Posterior vena cava (tissue), 2 donors: ENCODE measurements around the gene RALGPS1. TPM values are rescaled to one million over a fixed set of nuclear protein-coding genes. Genes with fewer than 3 reads are reported as not detected.
A peak's percentile ranks its signal among the peaks of the same experiment; 100 is the strongest.

Experiments used
- DNase-seq: peaks from one replicate; pipeline ENCODE4 v3.0.0-alpha.2; 2020; ENCODE audit warnings: low spot score
- intact Hi-C, 2 donors: fragments of 100-400 bp; cut with DNase I; formaldehyde crosslinking; loops; one replicate each; pipeline versions ENCODE4 v1.14.1 to v1.14.2; 2022 to 2023
- total RNA-seq, 2 donors: library from RNA; stranded (reverse); fragmentation: NEBNext Ultra II Directional; extraction: Animal tissue kit (Norgen Biotek cat#: 25700); gene quantifications; one replicate each; pipeline ENCODE4 v1.2.1, GENCODE V29; 2021
- donor health status: DM: yes; HTN: yes; CAD: no.
- donor health status: DM: yes; HTN: yes; CAD: no.

RALGPS1 gene
- total RNA-seq, 2 donors from 2014 or later, result 6.4 to 7.8 TPM

- intact Hi-C loops, result loop anchor here in 1 of 2 donors (5.0 to 10.0 kb wide), 2 partner anchors 161 to 234 kb away; no protein-coding TSS in a partner anchor
- no peak for DNase-seq
Measured at GRCh38 chr9:127195976-127196825, 281.6 kb downstream of the RALGPS1 start.

GRCh38 chr9:127196826-127197145, 282.2 kb downstream of the RALGPS1 start:
- no peak for DNase-seq
- intact Hi-C loops, result loop anchor here in 1 of 2 donors (5.0 to 10.0 kb wide), 2 partner anchors 162 to 234 kb away; no protein-coding TSS in a partner anchor

- DNase-seq, result no peak
- intact Hi-C loops, result loop anchor here in 1 of 2 donors (5.0 to 10.0 kb wide), 2 partner anchors 163 to 235 kb away; no protein-coding TSS in a partner anchor
Measured at GRCh38 chr9:127197186-127197860, 282.7 kb downstream of the RALGPS1 start.

- no peak for DNase-seq
- intact Hi-C loops, result loop anchor here (2.0 to 10.0 kb wide), 4 partner anchors 163 to 259 kb away; no protein-coding TSS in a partner anchor
Measured at GRCh38 chr9:127197861-127198430, 283.4 kb downstream of the RALGPS1 start.

- no peak for DNase-seq
- intact Hi-C loops, result loop anchor here (2.0 to 10.0 kb wide), 4 partner anchors 164 to 260 kb away; no protein-coding TSS in a partner anchor
Measured at GRCh38 chr9:127198587-127198986, 284.0 kb downstream of the RALGPS1 start.

GRCh38 chr9:127199001-127199791, 284.6 kb downstream of the RALGPS1 start:
- intact Hi-C loops, result loop anchor here (2.0 to 10.0 kb wide), 4 partner anchors 164 to 260 kb away; no protein-coding TSS in a partner anchor
- peak; percentile 93 for DNase-seq

- DNase-seq, result no peak
- intact Hi-C loops, result no loop called here
Measured at GRCh38 chr9:127200106-127200862, 285.7 kb downstream of the RALGPS1 start.

- intact Hi-C loops, result no loop called here
- no peak for DNase-seq
Measured at GRCh38 chr9:127201071-127201541, 286.5 kb downstream of the RALGPS1 start.

GRCh38 chr9:127201731-127202130, 287.1 kb downstream of the RALGPS1 start:
- peak; percentile 29 for DNase-seq
- intact Hi-C loops, result no loop called here

- intact Hi-C loops, result no loop called here
- peak; percentile 77 for DNase-seq
Measured at GRCh38 chr9:127202461-127203169, 288.0 kb downstream of the RALGPS1 start.

- peak; percentile 71 for DNase-seq
- intact Hi-C loops, result no loop called here
Measured at GRCh38 chr9:127203681-127204327, 289.2 kb downstream of the RALGPS1 start.

- intact Hi-C loops, result no loop called here
- peak; percentile 76 for DNase-seq
Measured at GRCh38 chr9:127204771-127205470, 290.3 kb downstream of the RALGPS1 start.

- intact Hi-C loops, result no loop called here
- DNase-seq, result peak; percentile 54
Measured at GRCh38 chr9:127205952-127206351, 291.4 kb downstream of the RALGPS1 start.

- intact Hi-C loops, result no loop called here
- peak; percentile 10 for DNase-seq
Measured at GRCh38 chr9:127206666-127207065, 292.1 kb downstream of the RALGPS1 start.

GRCh38 chr9:127207734-127208410, 293.3 kb downstream of the RALGPS1 start:
- intact Hi-C loops, result no loop called here
- peak; percentile 51 for DNase-seq

GRCh38 chr9:127208416-127208815, 293.8 kb downstream of the RALGPS1 start:
- DNase-seq, result peak; percentile 44

More at GRCh38 chr9:127208416-127208815, 293.8 kb downstream of the RALGPS1 start:
- intact Hi-C loops, result no loop called here
